Measurements from ENCODE around the gene CCNH.
A peak's percentile ranks its signal among the peaks of the same experiment; 100 is the strongest.

Gene CCNH

DNA sequence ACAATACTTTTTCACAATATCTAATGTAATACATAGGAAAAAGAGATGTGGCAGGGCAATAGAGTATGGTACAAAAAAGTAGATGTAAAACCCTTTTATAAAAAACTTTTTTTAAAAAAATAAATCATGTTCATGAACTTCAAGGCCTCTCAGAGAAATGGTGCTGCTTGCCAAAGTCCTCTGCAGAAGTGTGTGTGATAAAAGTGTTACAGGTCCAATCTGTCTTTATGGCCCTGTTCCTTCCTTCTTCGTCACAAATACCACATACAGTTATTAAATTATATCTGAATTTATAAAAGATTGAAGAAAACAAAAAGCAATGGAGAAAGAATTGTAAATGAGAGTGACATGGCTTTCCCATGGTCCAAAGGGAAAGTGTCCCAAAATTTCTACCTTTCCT lies 21.7 kb upstream of the CCNH start:
- Histone ChIP-seq H3K9ac (ENCODE audit: insufficient read length) (no peak overlapping the region), H3K27ac (no peak overlapping the region), H3K36me3 (ENCODE audit: insufficient read depth, low read length) (no peaks in the 10 kb centered on the region), H3K9me3 (ENCODE audit: low read depth, low read length) (no peaks in the 10 kb centered on the region), H3K4me3 (no peak overlapping the region)
- DNase-seq (ENCODE audit: low read depth, low spot score): no peak
- no peak for TF ChIP-seq EZH2 (IDR thresholded peaks at IDR 0.05)
- no peak for TF ChIP-seq FOXP2 (optimal IDR thresholded peaks at IDR 0.05; ENCODE audit: control extremely low read depth, extremely low read length, insufficient read depth)
- TF ChIP-seq POLR2AphosphoS5 (IDR thresholded peaks at IDR 0.05; ENCODE audit: borderline replicate concordance, low read depth, low read length): no peak

DNA sequence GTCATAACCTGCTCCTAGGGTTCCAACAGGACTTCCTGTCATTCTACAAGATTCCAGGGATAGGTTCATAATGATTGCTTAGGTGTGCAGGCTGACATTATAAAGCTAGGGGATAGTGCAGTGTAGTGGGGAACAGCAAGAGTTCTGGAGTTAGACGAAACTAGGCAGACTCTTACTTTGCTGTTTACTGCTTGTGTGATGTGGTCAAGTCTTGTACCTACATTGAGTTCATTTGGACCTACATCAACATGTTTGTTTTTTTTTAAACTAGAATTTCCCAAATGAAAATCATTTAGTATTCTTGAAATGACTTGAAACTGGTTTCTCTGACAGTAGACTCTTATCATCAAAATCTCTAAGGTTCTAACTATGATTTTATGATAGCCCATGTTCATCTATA lies 21.2 kb upstream of the CCNH start:
- DNase-seq (ENCODE audit: low read depth, low spot score): no peak
- Histone ChIP-seq H3K9ac (ENCODE audit: insufficient read length) (no peak overlapping the region), H3K27ac (no peak overlapping the region), H3K4me3 (no peak overlapping the region), H3K9me3 (ENCODE audit: low read depth, low read length) (no peaks in the 10 kb centered on the region), H3K36me3 (ENCODE audit: insufficient read depth, low read length) (no peaks in the 10 kb centered on the region)
- TF ChIP-seq EZH2 (IDR thresholded peaks at IDR 0.05) (no peak), POLR2AphosphoS5 (IDR thresholded peaks at IDR 0.05; ENCODE audit: borderline replicate concordance, low read depth, low read length) (no peak), FOXP2 (optimal IDR thresholded peaks at IDR 0.05; ENCODE audit: control extremely low read depth, extremely low read length, insufficient read depth) (no peak)

DNA sequence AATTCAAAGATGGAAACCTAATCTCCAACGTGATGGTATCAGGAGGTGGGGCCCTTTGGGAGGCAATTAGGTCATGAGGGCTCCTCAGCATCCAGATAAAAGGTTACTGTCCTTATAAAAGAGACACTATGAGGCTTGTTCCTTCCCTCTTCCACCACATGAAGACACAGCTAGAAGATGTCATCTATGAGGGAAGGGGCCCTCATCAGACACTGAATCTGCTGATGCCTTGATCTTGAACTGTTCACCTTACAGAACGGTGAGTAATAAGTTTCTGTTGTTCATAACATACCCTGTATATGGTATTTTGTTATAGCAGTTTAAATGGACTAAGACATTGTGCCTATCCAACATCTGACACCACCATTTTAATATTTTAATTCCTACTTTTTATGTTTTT lies 19.7 kb upstream of the CCNH start:
- DNase-seq (ENCODE audit: low read depth, low spot score): no peak
- no peak overlapping the region for H3K9ac ChIP-seq (ENCODE audit: insufficient read length)
- no peaks in the 10 kb centered on the region for H3K9me3 ChIP-seq (ENCODE audit: low read depth, low read length)
- no peak overlapping the region for H3K4me3 ChIP-seq
- no peak overlapping the region for H3K27ac ChIP-seq
- TF ChIP-seq EZH2 (IDR thresholded peaks at IDR 0.05): no peak
- TF ChIP-seq FOXP2 (optimal IDR thresholded peaks at IDR 0.05; ENCODE audit: control extremely low read depth, extremely low read length, insufficient read depth): no peak
- TF ChIP-seq POLR2AphosphoS5 (IDR thresholded peaks at IDR 0.05; ENCODE audit: borderline replicate concordance, low read depth, low read length): no peak
- no peaks in the 10 kb centered on the region for H3K36me3 ChIP-seq (ENCODE audit: insufficient read depth, low read length)

DNA sequence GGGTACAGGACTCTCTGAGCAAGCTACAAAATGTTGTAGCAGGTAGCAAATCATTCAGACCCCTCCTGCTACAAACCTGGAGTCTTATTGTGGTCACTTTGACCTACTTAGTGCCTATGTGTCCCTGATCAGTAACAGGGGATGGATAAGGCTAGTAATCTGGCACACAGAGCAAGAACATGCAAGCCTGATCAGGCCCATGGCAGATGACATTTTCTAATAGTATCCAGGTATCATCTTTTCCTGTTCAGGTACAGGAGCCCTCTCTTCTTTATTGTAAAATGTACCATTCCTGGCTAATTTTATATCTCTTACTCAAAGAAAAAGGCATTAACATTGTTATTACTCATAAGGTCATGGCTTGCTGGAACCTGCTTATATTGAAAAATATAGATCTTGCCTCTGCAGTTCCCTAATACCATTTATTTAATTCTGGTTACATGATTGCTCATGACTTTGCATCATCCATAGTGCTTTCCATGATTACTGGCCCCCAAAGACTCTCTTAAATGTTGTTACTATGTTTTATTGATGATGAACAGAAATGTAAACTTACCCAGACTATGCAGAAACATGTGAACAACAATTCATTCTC lies 18.2 kb upstream of the CCNH start:
- TF ChIP-seq FOXP2 (optimal IDR thresholded peaks at IDR 0.05; ENCODE audit: control extremely low read depth, extremely low read length, insufficient read depth) (no peak), EZH2 (IDR thresholded peaks at IDR 0.05) (no peak), POLR2AphosphoS5 (IDR thresholded peaks at IDR 0.05; ENCODE audit: borderline replicate concordance, low read depth, low read length) (no peak)
- no peak for DNase-seq (ENCODE audit: low read depth, low spot score)
- Histone ChIP-seq H3K9me3 (ENCODE audit: low read depth, low read length) (no peaks in the 10 kb centered on the region), H3K4me3 (no peak overlapping the region), H3K9ac (ENCODE audit: insufficient read length) (no peak overlapping the region), H3K36me3 (ENCODE audit: insufficient read depth, low read length) (no peaks in the 10 kb centered on the region), H3K27ac (no peak overlapping the region)

DNA sequence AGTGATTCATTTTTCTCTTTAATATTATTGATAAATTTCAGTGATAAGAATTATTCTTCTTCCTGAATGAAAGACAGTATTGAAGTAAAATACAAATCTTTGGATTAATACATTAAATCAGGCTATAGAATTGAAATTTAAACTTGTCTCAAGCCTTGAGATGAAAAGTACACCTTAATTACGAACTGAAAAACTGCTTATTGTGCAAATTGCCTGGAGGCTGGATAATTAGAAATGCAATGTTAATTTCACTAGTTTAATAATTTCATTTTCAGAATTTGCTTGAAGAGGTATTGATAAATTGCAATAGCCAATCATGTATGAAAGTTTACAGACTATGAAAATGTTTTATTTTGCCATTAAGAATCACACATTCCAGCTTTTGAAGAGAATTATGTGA lies 11.0 kb upstream of the CCNH start:
- TF ChIP-seq EZH2 (IDR thresholded peaks at IDR 0.05): no peak
- TF ChIP-seq POLR2AphosphoS5 (IDR thresholded peaks at IDR 0.05; ENCODE audit: borderline replicate concordance, low read depth, low read length): no peak
- TF ChIP-seq FOXP2 (optimal IDR thresholded peaks at IDR 0.05; ENCODE audit: control extremely low read depth, extremely low read length, insufficient read depth): no peak
- H3K27ac ChIP-seq: no peak overlapping the region
- no peak overlapping the region for H3K9ac ChIP-seq (ENCODE audit: insufficient read length)
- no peak for DNase-seq (ENCODE audit: low read depth, low spot score)
- no peaks in the 10 kb centered on the region for H3K36me3 ChIP-seq (ENCODE audit: insufficient read depth, low read length)
- H3K9me3 ChIP-seq (ENCODE audit: low read depth, low read length): no peaks in the 10 kb centered on the region
- no peak overlapping the region for H3K4me3 ChIP-seq

DNA sequence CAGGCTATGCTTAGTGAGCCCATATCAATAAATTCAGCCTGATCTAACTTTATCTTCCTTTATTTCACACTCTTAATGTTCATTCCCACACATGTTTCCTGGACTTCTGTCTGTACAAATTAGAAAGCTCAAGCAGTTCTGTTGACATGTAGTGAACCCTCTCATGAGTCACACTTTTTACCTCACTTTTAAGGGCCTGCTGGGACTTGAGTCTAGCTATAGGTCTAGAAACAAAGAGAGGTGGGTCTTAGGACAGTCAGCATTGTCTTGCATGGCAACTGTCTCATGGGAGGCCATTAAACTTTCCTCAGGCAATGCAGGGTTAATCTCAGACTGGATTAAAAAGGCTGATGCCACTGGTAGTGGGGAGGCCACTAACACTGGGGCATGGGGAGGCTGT lies 8.6 kb upstream of the CCNH start:
- TF ChIP-seq EZH2 (IDR thresholded peaks at IDR 0.05): no peak
- no peak for TF ChIP-seq FOXP2 (optimal IDR thresholded peaks at IDR 0.05; ENCODE audit: control extremely low read depth, extremely low read length, insufficient read depth)
- TF ChIP-seq POLR2AphosphoS5 (IDR thresholded peaks at IDR 0.05; ENCODE audit: borderline replicate concordance, low read depth, low read length): no peak
- no peaks in the 10 kb centered on the region for H3K9me3 ChIP-seq (ENCODE audit: low read depth, low read length)
- H3K36me3 ChIP-seq (ENCODE audit: insufficient read depth, low read length): no peaks in the 10 kb centered on the region
- no peak overlapping the region for H3K9ac ChIP-seq (ENCODE audit: insufficient read length)
- no peak overlapping the region for H3K4me3 ChIP-seq
- DNase-seq (ENCODE audit: low read depth, low spot score): no peak
- H3K27ac ChIP-seq: no peak overlapping the region

DNA sequence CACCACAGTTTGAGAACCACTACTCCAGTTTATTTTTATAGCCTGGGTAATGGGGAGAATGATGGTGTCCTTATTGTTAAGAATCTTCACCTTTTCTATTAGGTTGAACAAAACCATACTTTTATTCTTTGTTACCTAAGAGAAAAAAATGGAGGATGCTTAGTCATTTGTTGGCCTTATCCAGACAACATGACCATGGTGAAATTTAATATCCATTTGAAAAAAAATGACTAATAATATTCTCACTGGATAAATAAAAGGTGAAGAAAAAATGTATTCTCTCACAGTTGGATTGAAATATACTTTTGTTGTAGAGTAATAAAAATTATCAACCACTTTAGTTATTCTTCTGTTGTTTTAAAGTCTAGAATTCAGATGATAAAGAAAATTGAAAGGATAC lies 5.8 kb upstream of the CCNH start:
- no peaks in the 10 kb centered on the region for H3K36me3 ChIP-seq (ENCODE audit: insufficient read depth, low read length)
- no peak overlapping the region for H3K27ac ChIP-seq
- TF ChIP-seq POLR2AphosphoS5 (IDR thresholded peaks at IDR 0.05; ENCODE audit: borderline replicate concordance, low read depth, low read length): no peak
- no peak for TF ChIP-seq FOXP2 (optimal IDR thresholded peaks at IDR 0.05; ENCODE audit: control extremely low read depth, extremely low read length, insufficient read depth)
- TF ChIP-seq EZH2 (IDR thresholded peaks at IDR 0.05): no peak
- H3K9ac ChIP-seq (ENCODE audit: insufficient read length): no peak overlapping the region
- no peak for DNase-seq (ENCODE audit: low read depth, low spot score)
- no peaks in the 10 kb centered on the region for H3K9me3 ChIP-seq (ENCODE audit: low read depth, low read length)
- H3K4me3 ChIP-seq: no peak overlapping the region

DNA sequence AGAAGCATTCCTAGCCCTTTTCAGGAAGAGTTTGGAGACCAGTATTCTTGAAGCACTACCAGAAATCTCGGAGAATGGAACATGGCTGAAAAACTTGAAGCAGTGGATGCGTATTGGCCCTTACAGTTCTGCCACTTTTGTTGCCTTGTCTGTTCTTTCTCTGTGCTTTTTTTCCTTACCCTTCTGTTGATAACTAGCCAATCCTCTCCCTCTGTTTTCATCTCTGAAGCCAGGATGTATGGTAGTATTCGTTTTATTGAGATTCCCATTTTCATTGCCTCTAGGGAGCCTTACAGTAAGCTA lies 564 bp upstream of the CCNH start:
- Histone ChIP-seq H3K9me3 (ENCODE audit: low read depth, low read length) (no peaks in the 10 kb centered on the region), H3K9ac (ENCODE audit: insufficient read length) (peak overlapping the region; percentile 73), H3K36me3 (ENCODE audit: insufficient read depth, low read length) (peaks cover 29% of the 10 kb centered on the region), H3K27ac (peak overlapping the region; percentile 45), H3K4me3 (peak overlapping the region; percentile 99)
- no peak for DNase-seq (ENCODE audit: low read depth, low spot score)
- TF ChIP-seq POLR2AphosphoS5 (IDR thresholded peaks at IDR 0.05; ENCODE audit: borderline replicate concordance, low read depth, low read length) (no peak), EZH2 (IDR thresholded peaks at IDR 0.05) (no peak), FOXP2 (optimal IDR thresholded peaks at IDR 0.05; ENCODE audit: control extremely low read depth, extremely low read length, insufficient read depth) (no peak)

DNA sequence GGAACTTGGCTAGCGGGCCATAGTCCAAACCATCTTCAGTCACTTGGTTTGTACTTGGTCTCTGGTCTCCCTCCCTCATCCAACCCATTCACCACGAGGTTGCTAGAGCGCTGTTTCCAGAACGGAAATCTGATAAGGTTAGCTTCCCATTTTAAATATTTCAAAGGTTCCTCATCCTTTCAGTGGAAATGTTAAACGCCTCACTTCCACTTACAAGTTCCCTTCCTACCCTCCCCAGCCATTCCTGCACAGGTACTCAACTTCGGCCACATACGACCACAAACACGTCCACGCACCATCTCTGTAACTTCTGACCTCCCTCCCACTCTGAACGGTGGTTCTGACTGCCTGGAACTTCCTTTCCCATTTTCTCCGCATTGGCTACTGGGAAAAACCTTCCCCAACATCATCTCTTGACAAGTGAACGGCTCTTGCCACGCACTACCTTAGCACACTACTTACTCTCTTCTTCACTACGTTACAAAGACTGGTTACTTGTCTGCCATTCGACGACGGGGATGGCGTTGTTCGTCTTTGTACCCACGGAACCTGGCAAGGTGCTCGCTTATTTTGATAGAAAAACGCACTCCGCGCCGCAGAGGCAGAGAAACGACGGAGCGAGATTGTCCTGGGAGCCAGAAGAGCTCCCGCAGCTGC lies 629 bp downstream of the CCNH start:
- Histone ChIP-seq H3K27ac (peak overlapping the region; percentile 81), H3K36me3 (ENCODE audit: insufficient read depth, low read length) (peaks cover 41% of the 10 kb centered on the region), H3K9ac (ENCODE audit: insufficient read length) (peak overlapping the region; percentile 97), H3K9me3 (ENCODE audit: low read depth, low read length) (no peaks in the 10 kb centered on the region), H3K4me3 (peak overlapping the region; percentile 99)
- no peak for DNase-seq (ENCODE audit: low read depth, low spot score)
- no peak for TF ChIP-seq EZH2 (IDR thresholded peaks at IDR 0.05)
- no peak for TF ChIP-seq POLR2AphosphoS5 (IDR thresholded peaks at IDR 0.05; ENCODE audit: borderline replicate concordance, low read depth, low read length)
- TF ChIP-seq FOXP2 (optimal IDR thresholded peaks at IDR 0.05; ENCODE audit: control extremely low read depth, extremely low read length, insufficient read depth): no peak

All from SK-N-MC (cell line).